HG03469 (cell line): ENCODE measurements around the gene ACBD6.

Experiments
- ATAC-seq: cut with Tn5 transposase; IDR thresholded peaks from one replicate; pipeline ENCODE4 v1.9.1; 2021; ENCODE audit warnings: mild to moderate bottlenecking, moderate library complexity, moderate number of reproducible peaks; ENCODE audit not compliant: unreplicated experiment

ACBD6 gene

DNA sequence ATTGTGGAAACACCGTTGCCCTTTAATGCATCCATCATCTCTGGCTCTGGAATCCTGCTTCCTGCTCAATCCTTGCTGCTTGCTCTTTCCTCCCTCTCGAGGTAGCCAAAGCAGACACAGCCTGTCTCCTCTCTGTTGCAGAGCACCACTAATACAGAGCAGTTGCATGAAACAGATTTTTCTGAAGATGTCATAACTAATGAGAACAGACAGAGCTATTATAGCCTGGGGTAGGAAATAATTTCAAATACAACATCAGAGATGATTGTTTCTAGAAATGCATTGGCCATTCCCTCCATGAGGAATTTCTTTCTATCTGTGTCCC is 23.3 kb upstream of the ACBD6 start:
- ATAC-seq, result no peak

GRCh38 chr1:180524915-180525714 is 22.7 kb upstream of the ACBD6 start:
- no peak for ATAC-seq

DNA sequence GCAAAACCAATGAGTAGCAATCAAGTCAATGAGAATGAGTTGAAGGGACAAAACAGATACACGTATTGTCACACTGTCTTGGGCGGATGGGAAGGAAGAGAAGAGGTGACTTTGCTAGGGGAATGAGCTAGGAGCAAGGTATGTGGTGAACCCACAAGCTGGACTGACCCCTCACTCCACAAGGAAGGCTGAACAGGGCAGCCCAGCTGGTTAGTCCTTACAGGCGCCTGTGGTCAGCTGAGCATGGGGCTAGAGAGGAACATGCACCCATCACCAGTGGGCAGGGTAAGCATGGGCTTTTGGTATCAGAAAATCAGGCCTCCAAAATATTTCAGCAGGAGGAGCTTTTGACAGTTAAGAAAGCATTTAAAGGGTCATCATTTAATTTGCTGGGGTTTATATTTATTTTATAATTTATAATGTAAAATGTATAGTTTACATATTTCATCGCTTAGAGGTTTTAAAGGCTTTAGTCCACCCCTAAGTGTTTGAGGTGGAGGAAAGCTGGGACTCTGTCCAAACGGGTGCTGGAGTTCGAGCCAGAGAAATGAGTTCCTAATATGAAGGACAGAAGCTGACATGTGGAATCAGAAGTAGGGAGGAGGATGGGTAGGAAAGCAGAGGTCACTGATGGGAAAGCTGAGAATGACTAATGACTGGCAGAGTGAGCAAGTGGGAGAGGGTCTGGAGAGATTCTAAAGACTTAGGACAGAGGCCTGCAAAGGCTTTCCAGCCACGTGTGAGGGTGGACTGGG is 22.0 kb upstream of the ACBD6 start:
- no peak for ATAC-seq

GRCh38 chr1:180522213-180522515 is 19.8 kb upstream of the ACBD6 start:
- no peak for ATAC-seq

DNA sequence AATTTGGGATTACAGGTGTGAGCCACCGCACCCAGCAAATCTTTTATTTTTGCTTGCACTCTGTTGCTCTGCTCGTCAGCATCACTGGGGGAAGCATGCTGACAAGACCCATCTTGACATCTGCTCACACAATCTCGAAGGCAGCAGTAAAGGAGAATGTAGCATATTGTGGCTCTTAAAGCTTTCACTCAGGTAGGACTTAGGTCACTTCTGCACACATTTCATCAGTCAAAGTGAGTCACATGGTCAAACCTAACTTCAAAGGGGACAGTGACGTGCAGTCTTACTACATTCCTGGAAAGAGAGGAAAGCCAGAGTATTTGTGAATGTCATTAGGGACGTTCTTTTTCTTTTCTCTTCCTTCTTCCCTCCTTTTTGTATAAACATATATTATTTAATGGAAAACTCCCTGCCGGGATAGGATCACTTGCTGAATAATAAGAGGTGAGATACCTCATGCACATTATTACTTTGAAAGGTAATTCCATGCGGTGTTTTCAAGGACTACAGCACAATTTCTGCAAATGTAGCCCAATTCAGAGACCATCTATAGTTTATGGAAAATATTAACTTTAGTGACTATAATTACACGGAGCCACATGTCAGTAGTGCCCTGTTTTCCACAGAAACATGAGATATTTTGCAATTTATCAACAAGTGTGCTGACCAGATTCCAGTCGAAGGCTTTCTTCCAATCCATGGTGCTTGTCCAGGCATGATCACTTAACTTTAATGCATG is 19.3 kb upstream of the ACBD6 start:
- no peak for ATAC-seq

- no peak for ATAC-seq
These were observed 17.5 kb upstream of the ACBD6 start for GRCh38 chr1:180519846-180520245.

GRCh38 chr1:180515857-180516388 is 13.5 kb upstream of the ACBD6 start:
- no peak for ATAC-seq

GRCh38 chr1:180515364-180515763 is 13.0 kb upstream of the ACBD6 start:
- ATAC-seq, result no peak

GRCh38 chr1:180513531-180513930 is 11.2 kb upstream of the ACBD6 start:
- ATAC-seq, result no peak

DNA sequence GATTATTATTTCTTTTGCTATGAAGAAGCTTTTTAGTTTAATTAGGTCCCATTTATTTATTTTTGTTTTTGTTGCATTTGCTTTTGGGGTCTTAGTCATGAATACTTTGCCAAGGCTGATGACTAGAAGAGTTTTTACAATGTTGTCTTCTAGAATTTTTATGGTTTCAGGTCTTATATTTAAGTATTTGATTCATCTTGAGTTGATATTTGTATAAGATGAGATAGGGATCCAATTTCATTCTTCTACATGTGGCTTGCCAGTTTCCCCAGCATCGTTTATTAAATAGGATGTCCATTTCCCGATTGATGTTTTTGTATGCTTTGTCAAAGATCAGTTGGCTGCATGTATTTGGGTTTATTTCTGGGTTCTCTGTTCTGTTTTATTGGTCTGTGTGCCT is 8.5 kb upstream of the ACBD6 start:
- no peak for ATAC-seq

- ATAC-seq, result no peak
These were observed 6.3 kb upstream of the ACBD6 start for GRCh38 chr1:180508725-180509097.

DNA sequence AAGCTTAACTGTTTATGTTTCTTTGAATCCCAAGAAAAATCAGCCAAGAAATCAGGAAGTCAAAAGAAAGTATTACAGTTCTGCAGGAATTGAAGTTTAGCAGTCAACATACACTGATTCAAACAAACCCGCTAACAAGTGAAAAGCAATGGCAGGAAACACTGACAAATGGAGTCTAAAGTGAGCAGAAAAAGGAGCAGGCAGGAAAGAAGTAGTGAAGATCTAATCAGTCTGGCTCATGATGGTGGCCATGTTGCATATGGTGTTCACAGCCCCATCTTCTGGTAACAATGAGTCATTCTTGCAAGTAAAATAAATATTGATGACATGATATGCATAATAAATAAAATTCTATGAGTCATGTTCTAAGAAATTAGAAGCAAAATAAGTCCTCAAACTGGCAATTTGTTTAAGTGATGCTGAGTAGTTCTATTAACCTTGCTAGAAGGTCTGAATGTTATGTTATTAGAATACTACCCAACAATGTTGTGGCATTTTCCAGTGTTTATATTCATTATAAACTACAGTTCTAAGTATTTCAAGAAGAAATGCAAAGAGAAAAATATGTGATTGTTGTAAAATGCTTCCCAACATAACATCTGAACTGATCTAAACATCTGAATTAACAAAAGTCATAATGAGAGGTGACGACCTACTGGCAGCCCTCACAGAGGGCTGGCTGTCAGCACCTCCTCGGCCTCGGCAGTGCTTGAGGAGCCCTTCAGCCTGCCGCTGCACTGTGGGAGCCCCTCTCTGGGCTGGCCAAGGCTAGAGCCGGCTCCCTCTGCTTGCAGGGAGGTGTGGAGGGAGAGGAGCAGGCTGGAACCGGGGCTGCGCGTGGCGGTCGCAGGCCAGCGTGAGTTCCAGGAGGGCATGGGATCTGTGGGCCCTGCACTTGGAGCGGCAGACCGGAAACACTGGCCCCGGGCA is 5.7 kb upstream of the ACBD6 start:
- ATAC-seq, result no peak

DNA sequence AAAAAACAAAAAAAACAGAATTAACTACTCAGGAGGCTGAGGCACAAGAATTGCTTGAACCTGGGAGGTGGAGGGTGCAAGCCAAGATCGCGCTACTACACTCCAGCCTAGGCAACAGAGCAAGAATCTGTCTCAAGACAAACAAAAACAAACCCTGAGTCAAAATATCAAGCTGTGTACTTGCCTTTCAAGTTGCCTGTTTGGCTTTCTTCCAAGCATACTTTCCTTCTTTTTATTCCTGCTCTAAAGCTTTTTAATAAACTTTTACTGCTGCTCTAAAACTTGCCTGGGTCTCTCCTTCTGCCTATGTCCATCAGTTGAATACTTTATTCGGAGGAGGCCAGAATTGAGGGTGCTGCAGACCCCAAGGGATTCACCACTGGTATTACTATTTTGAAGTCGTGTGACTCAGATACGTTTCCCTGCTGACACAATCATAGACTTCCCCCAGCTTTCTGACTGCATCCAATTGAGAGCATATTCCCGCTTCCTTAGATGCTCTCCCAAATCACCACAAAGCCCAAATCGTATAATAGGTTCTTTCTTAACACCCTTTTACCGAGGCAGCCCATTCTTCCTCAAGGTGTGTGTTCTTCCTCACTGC is 3.5 kb upstream of the ACBD6 start:
- no peak for ATAC-seq

DNA sequence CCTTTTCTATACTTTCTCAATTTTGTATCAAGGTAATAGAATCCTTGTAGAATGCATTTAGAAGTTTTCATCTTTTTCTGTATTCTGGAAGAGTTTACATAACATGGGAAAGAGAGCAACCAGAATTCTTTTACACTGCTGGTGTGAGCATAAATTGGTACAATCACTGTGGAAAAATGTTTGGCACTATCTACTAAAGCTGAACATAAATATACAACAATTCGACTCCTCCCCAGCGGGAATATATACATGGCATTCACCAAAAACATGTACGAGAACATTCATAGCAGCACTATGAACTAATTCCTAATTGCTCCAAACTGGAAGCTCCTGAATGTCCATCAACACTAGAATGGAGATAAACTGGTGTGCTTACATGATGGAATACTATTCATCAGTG is 1.8 kb upstream of the ACBD6 start:
- no peak for ATAC-seq

DNA sequence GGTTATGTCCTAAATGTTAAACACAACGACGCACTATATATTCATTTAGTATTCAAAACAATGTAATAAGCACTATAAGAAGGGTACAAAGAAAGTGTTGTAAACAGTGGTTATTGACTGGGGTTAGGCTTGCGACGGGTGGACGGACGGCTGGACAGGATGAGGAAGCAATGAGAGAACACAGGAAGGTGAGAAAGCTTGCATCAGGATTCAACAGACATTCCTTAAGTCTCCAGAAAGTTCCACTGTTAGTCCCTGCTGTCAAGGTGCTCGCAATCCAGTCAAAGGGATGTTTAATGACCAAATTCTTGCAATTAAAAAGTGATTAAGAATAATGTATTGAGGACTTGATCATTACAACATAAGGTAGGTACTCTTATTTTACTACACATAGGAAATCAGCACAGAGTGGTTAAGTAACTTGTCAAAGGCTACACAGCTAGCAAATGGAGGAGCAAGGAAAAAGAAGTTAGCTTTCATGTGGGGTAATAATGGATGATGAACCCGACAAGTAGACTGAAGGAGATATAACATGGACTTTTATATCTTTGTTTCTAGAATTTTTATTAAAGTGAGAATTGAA is 994 bp upstream of the ACBD6 start:
- ATAC-seq, result peak; percentile 2

DNA sequence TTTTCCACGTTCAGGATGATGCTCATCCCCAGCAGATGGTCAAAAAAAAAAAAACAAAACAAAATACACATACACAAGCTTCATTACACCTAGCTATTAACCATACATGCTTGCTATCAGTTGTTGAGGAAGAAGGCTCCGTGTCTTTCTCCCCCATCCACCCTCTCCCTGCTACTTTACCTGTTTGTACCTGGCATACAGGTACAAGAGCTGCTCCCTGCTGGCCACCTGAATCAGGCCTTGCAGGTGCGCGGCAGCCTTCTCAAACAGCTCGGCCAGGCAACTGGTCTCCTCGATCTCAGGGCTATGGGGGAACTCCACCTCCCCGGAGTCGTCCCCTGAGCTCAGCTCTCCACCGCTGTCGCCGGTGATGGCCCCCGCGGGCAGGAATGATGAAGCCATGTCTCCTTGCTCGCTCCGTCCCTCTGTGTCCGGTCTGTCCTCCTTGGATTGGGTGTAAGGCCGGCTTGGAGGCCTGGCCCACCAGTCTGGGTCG is 464 bp downstream of the ACBD6 start:
- ATAC-seq, result peak; percentile 19

DNA sequence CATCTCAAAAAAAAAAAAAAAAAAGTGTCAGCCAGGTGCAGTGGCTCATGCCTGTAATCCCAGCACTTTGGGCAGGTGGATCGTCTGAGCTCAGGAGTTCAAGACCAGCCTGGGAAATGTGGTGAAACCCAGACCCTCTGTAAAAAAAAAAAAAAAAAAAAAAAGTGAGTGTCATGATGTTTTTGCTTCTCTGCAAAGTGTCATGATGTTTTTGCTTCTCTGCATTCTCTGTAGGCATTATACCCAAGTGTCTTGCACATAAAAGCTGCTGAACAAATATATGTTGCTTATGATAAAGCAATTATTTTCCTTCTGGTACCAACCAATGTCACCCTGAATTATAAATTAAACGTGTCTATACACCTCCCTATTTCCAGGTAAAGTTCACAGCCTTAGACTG is 1.7 kb downstream of the ACBD6 start:
- no peak for ATAC-seq

DNA sequence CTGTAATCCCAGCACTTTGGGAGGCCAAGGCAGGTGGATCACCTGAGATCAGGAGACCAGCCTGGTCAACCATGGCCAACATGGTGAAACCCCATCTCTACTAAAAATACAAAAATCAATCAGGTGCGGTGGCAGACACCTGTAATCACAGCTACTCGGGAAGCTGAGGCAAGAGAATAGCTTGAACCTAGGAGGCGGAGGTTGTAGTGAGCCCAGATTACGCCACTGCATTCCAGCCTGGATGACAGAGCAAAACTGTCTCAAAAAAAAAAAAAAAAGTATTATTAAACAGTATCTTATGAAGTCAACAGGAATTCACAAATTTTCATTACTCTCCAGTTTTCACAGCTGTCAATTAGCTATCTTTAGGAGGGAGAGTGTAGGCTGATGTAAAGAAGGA is 3.8 kb downstream of the ACBD6 start:
- ATAC-seq, result no peak

GRCh38 chr1:180497826-180498225 is 4.6 kb downstream of the ACBD6 start:
- no peak for ATAC-seq

DNA sequence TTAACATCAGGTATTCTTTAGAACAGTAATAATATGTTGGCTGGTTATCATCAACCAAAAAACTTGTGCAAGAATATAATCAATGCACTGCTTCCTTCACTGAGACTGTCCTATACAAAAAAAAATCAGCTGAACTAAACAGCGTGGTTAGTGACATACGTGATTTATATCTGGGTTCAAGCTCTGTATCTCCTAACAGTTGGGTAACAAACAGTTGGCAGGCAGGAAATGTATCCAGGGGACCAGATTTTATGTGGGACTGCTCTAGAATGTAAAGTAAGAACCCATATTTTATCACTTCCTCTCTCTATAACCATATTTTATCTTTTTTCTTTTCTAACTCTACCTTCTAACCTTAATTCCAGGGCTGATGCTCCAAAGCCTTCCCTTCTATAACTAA is 8.0 kb downstream of the ACBD6 start:
- ATAC-seq, result no peak
